Calu3 (cell line): ENCODE data around the gene SNORC. TPM values are rescaled to one million over a fixed set of nuclear protein-coding genes. Genes with fewer than 3 reads are reported as not detected.

Experiments
- BruUV-seq: library from RNA; stranded (reverse); fragments of 400-500 nt; replicated peaks from 2 replicates; lab custom pipeline; 2021; lab: Mats Ljungman, UMichigan
- CTCF ChIA-PET: fragments of 300-600 bp; sonication (Branson Sonifier 250); formaldehyde crosslinking; loops from one replicate; lab custom pipeline; 2022; ENCODE audit warnings: antibody characterized with exemption; lab: Charles Lee
- DNase-seq: peaks from one replicate; pipeline ENCODE4 v3.0.0; 2022
- H3K27ac Mint-ChIP-seq: one replicate; pipeline ENCODE4 v1.8.0; 2022; ENCODE audit warnings: mixed read lengths; ENCODE audit not compliant: unreplicated experiment
- H3K27me3 Mint-ChIP-seq: one replicate; pipeline ENCODE4 v1.8.0; 2022; ENCODE audit warnings: mixed read lengths; ENCODE audit not compliant: unreplicated experiment
- H3K36me3 Mint-ChIP-seq: one replicate; pipeline ENCODE4 v1.8.0; 2022; ENCODE audit warnings: mild to moderate bottlenecking, moderate library complexity, mixed read lengths; ENCODE audit not compliant: insufficient read depth, unreplicated experiment
- H3K4me1 Mint-ChIP-seq: one replicate; pipeline ENCODE4 v1.8.0; 2022; ENCODE audit warnings: mild to moderate bottlenecking, low read depth, mixed read lengths; ENCODE audit not compliant: unreplicated experiment
- H3K4me3 Mint-ChIP-seq: one replicate; pipeline ENCODE4 v1.8.0; 2022; ENCODE audit warnings: mild to moderate bottlenecking, low read depth, moderate library complexity, mixed read lengths; ENCODE audit not compliant: unreplicated experiment
- H3K9me3 Mint-ChIP-seq: one replicate; pipeline ENCODE4 v1.8.0; 2022; ENCODE audit warnings: low read depth, mixed read lengths; ENCODE audit not compliant: unreplicated experiment
- intact Hi-C: fragments of 100-400 bp; cut with micrococcal nuclease; formaldehyde crosslinking; loops from one replicate; pipeline ENCODE4 v1.10.0; 2022; ENCODE audit not compliant: unreplicated experiment
- total RNA-seq: library from RNA; stranded (reverse); gene quantifications from 2 replicates; pipeline ENCODE4 v1.2.3, GENCODE V29; 2022
- TF ChIP-seq, protein P1 (sequence below): fragments of 200-600 bp; IDR thresholded peaks from one replicate; pipeline ENCODE4 v1.8.0; 2022; ENCODE audit warnings: antibody characterized with exemption; ENCODE audit not compliant: unreplicated experiment

SNORC gene
- total RNA-seq, 1 experiment from 2014 or later = 4.3 TPM

DNA sequence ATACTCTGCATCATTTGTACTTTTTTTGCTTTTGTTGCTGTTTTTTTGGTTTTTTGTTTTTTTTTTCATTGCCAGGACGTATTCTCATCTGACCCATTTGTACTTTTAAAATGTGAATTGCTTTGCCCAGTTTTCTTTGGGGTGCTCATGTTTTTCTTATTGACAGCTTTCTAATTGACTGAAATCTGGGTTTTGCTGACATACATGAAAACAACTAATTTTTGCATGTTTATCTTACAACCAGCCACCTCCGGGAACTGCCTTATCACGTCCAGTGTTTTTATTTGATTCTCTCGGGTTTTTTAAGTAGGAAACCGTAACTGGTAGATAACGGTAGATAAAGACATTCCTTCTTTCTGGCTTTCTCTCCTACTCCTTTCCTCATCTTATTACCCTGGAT, 38.6 kb downstream of the SNORC start:
- intact Hi-C loops = no loop called here
- TF ChIP-seq, protein P1, sequence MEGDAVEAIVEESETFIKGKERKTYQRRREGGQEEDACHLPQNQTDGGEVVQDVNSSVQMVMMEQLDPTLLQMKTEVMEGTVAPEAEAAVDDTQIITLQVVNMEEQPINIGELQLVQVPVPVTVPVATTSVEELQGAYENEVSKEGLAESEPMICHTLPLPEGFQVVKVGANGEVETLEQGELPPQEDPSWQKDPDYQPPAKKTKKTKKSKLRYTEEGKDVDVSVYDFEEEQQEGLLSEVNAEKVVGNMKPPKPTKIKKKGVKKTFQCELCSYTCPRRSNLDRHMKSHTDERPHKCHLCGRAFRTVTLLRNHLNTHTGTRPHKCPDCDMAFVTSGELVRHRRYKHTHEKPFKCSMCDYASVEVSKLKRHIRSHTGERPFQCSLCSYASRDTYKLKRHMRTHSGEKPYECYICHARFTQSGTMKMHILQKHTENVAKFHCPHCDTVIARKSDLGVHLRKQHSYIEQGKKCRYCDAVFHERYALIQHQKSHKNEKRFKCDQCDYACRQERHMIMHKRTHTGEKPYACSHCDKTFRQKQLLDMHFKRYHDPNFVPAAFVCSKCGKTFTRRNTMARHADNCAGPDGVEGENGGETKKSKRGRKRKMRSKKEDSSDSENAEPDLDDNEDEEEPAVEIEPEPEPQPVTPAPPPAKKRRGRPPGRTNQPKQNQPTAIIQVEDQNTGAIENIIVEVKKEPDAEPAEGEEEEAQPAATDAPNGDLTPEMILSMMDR = no peak
- Mint-ChIP-seq H3K4me1 (no peaks in the 10 kb centered on the region), H3K27me3 (no peaks in the 10 kb centered on the region), H3K36me3 (no peaks in the 10 kb centered on the region), H3K4me3 (no peak overlapping the region), H3K27ac (no peak overlapping the region), H3K9me3 (peaks cover 8% of the 10 kb centered on the region)
- no TSS peak for BruUV-seq
- no peak for DNase-seq
- CTCF ChIA-PET = no interaction called here

GRCh38 chr2:232910376-232910775, 40.3 kb downstream of the SNORC start:
- Mint-ChIP-seq H3K4me1 (no peaks in the 10 kb centered on the region), H3K27me3 (no peaks in the 10 kb centered on the region), H3K36me3 (no peaks in the 10 kb centered on the region), H3K4me3 (no peak overlapping the region), H3K9me3 (peaks cover 8% of the 10 kb centered on the region), H3K27ac (no peak overlapping the region)
- intact Hi-C loops = no loop called here
- DNase-seq = no peak
- CTCF ChIA-PET = no interaction called here
- TF ChIP-seq, protein P1 = no peak
- BruUV-seq = no TSS peak

- Mint-ChIP-seq H3K9me3 (peaks cover 8% of the 10 kb centered on the region), H3K27me3 (no peaks in the 10 kb centered on the region), H3K4me3 (no peak overlapping the region), H3K4me1 (no peaks in the 10 kb centered on the region), H3K36me3 (no peaks in the 10 kb centered on the region), H3K27ac (no peak overlapping the region)
- intact Hi-C loops = no loop called here
- TF ChIP-seq, protein P1 = no peak
- CTCF ChIA-PET = no interaction called here
- no peak for DNase-seq
- no TSS peak for BruUV-seq
Measured at GRCh38 chr2:232911712-232912277, 41.7 kb downstream of the SNORC start.

DNA sequence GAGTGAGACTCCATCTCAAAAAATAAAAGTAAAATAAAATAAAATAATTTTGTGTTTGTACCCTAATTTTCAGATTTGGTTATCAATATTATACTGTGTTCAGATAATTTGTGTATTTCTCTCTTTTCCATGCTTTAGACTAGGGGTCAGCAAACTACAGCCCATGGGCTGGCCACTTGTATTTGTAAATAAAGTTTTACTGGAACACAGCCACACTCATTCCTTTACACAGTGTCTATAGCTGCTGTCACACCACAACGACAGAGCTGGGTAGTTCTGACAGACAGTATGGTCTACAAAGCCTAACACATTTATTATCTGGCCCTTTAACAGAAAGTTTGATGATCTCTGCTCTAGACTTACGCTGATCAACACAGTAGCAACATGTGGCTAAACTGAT, 43.8 kb downstream of the SNORC start:
- Mint-ChIP-seq H3K27me3 (no peaks in the 10 kb centered on the region), H3K4me3 (no peak overlapping the region), H3K27ac (no peak overlapping the region), H3K4me1 (no peaks in the 10 kb centered on the region), H3K36me3 (no peaks in the 10 kb centered on the region), H3K9me3 (peaks cover 8% of the 10 kb centered on the region)
- intact Hi-C loops = no loop called here
- TF ChIP-seq, protein P1 = no peak
- CTCF ChIA-PET = no interaction called here
- DNase-seq = no peak
- no TSS peak for BruUV-seq
